Measurements from ENCODE around the gene CARMIL1. TPM values are rescaled to one million over a fixed set of nuclear protein-coding genes. Genes with fewer than 3 reads are reported as not detected.

The CARMIL1 gene
- polyA plus RNA-seq, 2 donors = 6.9 to 9.5 TPM

DNA sequence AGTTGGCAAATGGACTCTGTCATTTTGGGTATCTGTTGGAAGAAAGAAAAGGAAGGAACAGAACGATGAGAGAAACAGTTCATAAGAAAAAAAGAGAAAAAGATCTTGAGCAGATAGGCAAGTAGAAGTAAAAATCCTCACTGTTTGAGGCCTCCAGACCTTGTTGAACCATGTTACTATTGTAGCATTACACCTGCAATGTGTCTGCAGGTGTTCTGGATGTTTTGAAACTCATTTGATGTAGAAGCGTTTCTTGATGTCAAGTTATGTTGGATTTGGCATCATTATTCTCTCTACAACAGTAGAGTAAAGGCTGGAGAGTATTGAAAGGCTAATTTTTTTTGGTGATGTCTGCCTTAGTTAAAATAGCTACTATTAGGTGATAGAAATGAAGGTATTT lies 108.7 kb downstream of the CARMIL1 start:
- Histone ChIP-seq H3K4me1 (ENCODE audit: control insufficient read depth in 2 of 2, insufficient read depth in 2 of 2, low read length in 1 of 2) (no peaks in the 10 kb centered on the region), H3K9me3 (ENCODE audit: control insufficient read depth in 2 of 2, insufficient read depth in 1 of 2, low read depth in 1 of 2, low read length in 1 of 2) (no peaks in the 10 kb centered on the region), H3K4me3 (ENCODE audit: low read depth in 1 of 2, low read length in 2 of 2) (no peak overlapping the region), H3K27me3 (ENCODE audit: control insufficient read depth in 1 of 2, insufficient read depth in 2 of 2, low read length in 2 of 2) (no peaks in the 10 kb centered on the region), H3K36me3 (ENCODE audit: control insufficient read depth in 2 of 2, insufficient read depth in 2 of 2, low read length in 1 of 2) (no peaks in the 10 kb centered on the region), H3K27ac (ENCODE audit: low read depth in 2 of 2, low read length in 1 of 2) (no peak overlapping the region)
- 68 to 78% methylated on average over 2 of the region's 2 CpGs for WGBS, 2 donors

DNA sequence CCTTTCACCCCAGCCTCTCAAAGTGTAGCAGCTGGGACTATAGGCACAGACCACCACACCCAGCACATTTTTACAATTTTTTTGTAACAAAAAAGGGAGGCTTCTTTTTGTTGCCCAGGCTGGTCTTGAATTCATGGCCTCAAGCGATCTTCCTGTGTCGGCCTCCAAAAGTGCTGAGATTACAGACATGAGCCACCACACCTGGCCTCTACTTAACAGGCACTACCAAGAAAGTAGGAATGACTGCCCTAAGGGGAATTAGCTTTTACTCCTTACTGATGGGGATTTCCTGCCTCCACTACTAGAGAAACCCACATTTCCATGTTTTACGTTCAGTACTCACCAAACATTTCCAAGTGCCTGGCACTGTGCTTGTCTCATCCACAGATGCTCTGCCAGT lies 109.6 kb downstream of the CARMIL1 start:
- no peak overlapping the region for H3K4me3 ChIP-seq (ENCODE audit: low read depth in 1 of 2, low read length in 2 of 2)
- H3K27ac ChIP-seq (ENCODE audit: low read depth in 2 of 2, low read length in 1 of 2) = no peak overlapping the region
- H3K4me1 ChIP-seq (ENCODE audit: control insufficient read depth in 2 of 2, insufficient read depth in 2 of 2, low read length in 1 of 2) = no peaks in the 10 kb centered on the region
- H3K36me3 ChIP-seq (ENCODE audit: control insufficient read depth in 2 of 2, insufficient read depth in 2 of 2, low read length in 1 of 2) = no peaks in the 10 kb centered on the region
- no peaks in the 10 kb centered on the region for H3K27me3 ChIP-seq (ENCODE audit: control insufficient read depth in 1 of 2, insufficient read depth in 2 of 2, low read length in 2 of 2)
- WGBS, 2 donors = 70 to 81% methylated on average over 3 of the region's 3 CpGs
- H3K9me3 ChIP-seq (ENCODE audit: control insufficient read depth in 2 of 2, insufficient read depth in 1 of 2, low read depth in 1 of 2, low read length in 1 of 2) = no peaks in the 10 kb centered on the region

DNA sequence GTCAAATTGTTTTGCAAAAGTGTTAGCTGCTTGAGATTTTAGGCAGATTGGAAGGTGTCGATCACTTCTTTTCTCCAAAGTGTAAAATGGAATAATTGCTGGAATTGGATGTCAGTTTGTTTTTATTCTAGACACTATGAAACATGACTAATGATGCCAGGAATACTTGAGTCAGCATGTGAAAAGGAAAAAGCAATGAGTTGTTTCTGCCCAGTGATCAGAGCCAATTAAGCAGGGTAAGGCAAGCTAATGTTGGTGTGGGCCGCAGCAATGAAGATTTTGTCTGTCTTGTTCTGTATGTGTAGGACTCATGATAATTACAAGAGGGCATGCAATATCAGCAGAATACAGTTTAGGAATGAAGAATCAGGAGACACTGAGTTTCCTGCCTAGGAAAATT lies 110.3 kb downstream of the CARMIL1 start:
- H3K27me3 ChIP-seq (ENCODE audit: control insufficient read depth in 1 of 2, insufficient read depth in 2 of 2, low read length in 2 of 2) = no peaks in the 10 kb centered on the region
- H3K4me3 ChIP-seq (ENCODE audit: low read depth in 1 of 2, low read length in 2 of 2) = no peak overlapping the region
- H3K27ac ChIP-seq (ENCODE audit: low read depth in 2 of 2, low read length in 1 of 2) = no peak overlapping the region
- H3K4me1 ChIP-seq (ENCODE audit: control insufficient read depth in 2 of 2, insufficient read depth in 2 of 2, low read length in 1 of 2) = no peaks in the 10 kb centered on the region
- no peaks in the 10 kb centered on the region for H3K9me3 ChIP-seq (ENCODE audit: control insufficient read depth in 2 of 2, insufficient read depth in 1 of 2, low read depth in 1 of 2, low read length in 1 of 2)
- no peaks in the 10 kb centered on the region for H3K36me3 ChIP-seq (ENCODE audit: control insufficient read depth in 2 of 2, insufficient read depth in 2 of 2, low read length in 1 of 2)
- 37 to 53% methylated on average over 2 of the region's 2 CpGs for WGBS, 2 donors

DNA sequence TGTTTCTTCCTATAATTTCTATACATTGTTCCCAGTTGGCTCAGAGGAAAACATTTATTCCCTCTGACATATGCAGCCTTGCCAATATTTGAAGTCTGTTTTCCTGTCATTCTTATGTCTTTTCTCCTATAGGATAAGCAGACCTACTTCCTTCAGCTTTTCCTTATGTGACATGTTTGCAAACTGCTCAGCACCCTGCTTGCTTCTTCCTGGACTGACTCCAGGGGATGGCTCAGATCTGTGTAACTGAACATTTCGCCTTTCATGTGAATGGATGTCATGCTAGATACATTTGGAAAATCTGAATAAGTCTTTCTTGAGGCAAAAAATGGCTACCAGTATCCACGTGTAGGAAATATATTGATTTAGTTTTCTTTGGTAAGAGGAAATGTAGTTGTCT lies 113.2 kb downstream of the CARMIL1 start:
- Histone ChIP-seq H3K36me3 (ENCODE audit: control insufficient read depth in 2 of 2, insufficient read depth in 2 of 2, low read length in 1 of 2) (no peaks in the 10 kb centered on the region), H3K4me3 (ENCODE audit: low read depth in 1 of 2, low read length in 2 of 2) (no peak overlapping the region), H3K27me3 (ENCODE audit: control insufficient read depth in 1 of 2, insufficient read depth in 2 of 2, low read length in 2 of 2) (no peaks in the 10 kb centered on the region), H3K4me1 (ENCODE audit: control insufficient read depth in 2 of 2, insufficient read depth in 2 of 2, low read length in 1 of 2) (no peaks in the 10 kb centered on the region), H3K9me3 (ENCODE audit: control insufficient read depth in 2 of 2, insufficient read depth in 1 of 2, low read depth in 1 of 2, low read length in 1 of 2) (no peaks in the 10 kb centered on the region), H3K27ac (ENCODE audit: low read depth in 2 of 2, low read length in 1 of 2) (no peak overlapping the region)
- WGBS, 2 donors = 62 to 65% methylated on average over 2 of the region's 2 CpGs

DNA sequence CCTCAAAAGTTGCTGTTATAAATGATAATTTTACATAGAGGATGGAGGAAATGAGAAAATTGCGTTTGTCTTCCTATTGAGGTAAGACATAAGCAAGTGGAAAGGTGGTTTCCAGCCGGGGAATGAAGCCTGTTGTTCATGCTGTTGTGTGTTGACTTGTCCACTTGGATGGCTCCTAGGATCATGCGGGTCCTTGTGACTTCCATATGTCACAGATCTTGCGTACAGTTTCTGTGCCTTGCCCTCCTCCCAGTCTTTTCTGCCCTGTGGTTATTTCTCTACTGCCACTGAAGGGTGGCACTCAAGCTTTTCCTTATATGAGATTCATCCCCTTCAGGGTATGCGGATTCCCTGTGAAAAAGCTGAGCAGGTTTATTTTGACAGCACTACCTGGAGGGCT lies 116.6 kb downstream of the CARMIL1 start:
- Histone ChIP-seq H3K27ac (ENCODE audit: low read depth in 2 of 2, low read length in 1 of 2) (no peak overlapping the region), H3K4me3 (ENCODE audit: low read depth in 1 of 2, low read length in 2 of 2) (no peak overlapping the region), H3K4me1 (ENCODE audit: control insufficient read depth in 2 of 2, insufficient read depth in 2 of 2, low read length in 1 of 2) (no peaks in the 10 kb centered on the region), H3K27me3 (ENCODE audit: control insufficient read depth in 1 of 2, insufficient read depth in 2 of 2, low read length in 2 of 2) (no peaks in the 10 kb centered on the region), H3K36me3 (ENCODE audit: control insufficient read depth in 2 of 2, insufficient read depth in 2 of 2, low read length in 1 of 2) (no peaks in the 10 kb centered on the region), H3K9me3 (ENCODE audit: control insufficient read depth in 2 of 2, insufficient read depth in 1 of 2, low read depth in 1 of 2, low read length in 1 of 2) (no peaks in the 10 kb centered on the region)
- WGBS, 2 donors = 74 to 88% methylated on average over 5 of the region's 5 CpGs

DNA sequence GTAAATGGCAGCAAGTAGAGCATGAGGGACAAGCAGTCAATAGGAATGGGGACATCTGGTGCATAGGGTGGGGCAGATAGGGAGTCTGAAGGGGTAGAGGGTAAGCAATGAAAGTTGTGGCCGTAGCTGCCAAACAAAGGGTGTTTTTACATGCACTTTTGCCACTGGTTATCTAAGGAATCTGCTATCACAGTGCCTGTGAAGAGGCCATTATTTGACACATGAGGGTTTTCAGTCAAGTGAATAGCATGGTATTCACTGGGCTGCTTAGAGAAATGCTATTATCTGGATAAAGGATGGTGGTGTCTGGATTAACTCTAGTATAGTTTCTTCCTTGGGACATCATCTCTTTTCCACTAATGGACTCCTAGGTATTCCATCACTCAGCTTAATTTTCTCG lies 118.2 kb downstream of the CARMIL1 start:
- Histone ChIP-seq H3K4me1 (ENCODE audit: control insufficient read depth in 2 of 2, insufficient read depth in 2 of 2, low read length in 1 of 2) (no peaks in the 10 kb centered on the region), H3K9me3 (ENCODE audit: control insufficient read depth in 2 of 2, insufficient read depth in 1 of 2, low read depth in 1 of 2, low read length in 1 of 2) (no peaks in the 10 kb centered on the region), H3K4me3 (ENCODE audit: low read depth in 1 of 2, low read length in 2 of 2) (no peak overlapping the region), H3K27me3 (ENCODE audit: control insufficient read depth in 1 of 2, insufficient read depth in 2 of 2, low read length in 2 of 2) (no peaks in the 10 kb centered on the region), H3K27ac (ENCODE audit: low read depth in 2 of 2, low read length in 1 of 2) (no peak overlapping the region), H3K36me3 (ENCODE audit: control insufficient read depth in 2 of 2, insufficient read depth in 2 of 2, low read length in 1 of 2) (no peaks in the 10 kb centered on the region)
- 90 to 93% methylated on average over 2 of the region's 2 CpGs for whole genome bisulfite sequencing, 2 donors

DNA sequence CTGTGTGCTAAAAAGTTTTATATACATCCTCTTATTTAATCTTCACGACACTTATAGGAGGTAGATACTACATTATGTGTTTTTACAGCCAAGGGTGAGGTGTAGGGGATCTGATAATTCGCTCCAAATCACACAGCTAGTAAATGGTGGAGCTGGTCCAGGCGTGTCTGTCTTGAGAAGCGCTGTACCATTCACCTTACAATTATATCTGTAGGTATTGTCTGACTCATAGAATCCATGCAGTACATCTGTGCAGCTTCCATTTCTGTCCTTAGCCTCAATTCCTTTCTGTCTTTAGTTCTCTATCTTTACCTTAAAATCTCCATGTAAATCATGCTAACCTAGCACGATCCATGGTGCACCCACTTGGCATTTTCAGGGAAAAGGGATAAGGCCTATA lies 120.7 kb downstream of the CARMIL1 start:
- Histone ChIP-seq H3K27ac (ENCODE audit: low read depth in 2 of 2, low read length in 1 of 2) (no peak overlapping the region), H3K9me3 (ENCODE audit: control insufficient read depth in 2 of 2, insufficient read depth in 1 of 2, low read depth in 1 of 2, low read length in 1 of 2) (no peaks in the 10 kb centered on the region), H3K27me3 (ENCODE audit: control insufficient read depth in 1 of 2, insufficient read depth in 2 of 2, low read length in 2 of 2) (no peaks in the 10 kb centered on the region), H3K36me3 (ENCODE audit: control insufficient read depth in 2 of 2, insufficient read depth in 2 of 2, low read length in 1 of 2) (no peaks in the 10 kb centered on the region), H3K4me1 (ENCODE audit: control insufficient read depth in 2 of 2, insufficient read depth in 2 of 2, low read length in 1 of 2) (no peaks in the 10 kb centered on the region), H3K4me3 (ENCODE audit: low read depth in 1 of 2, low read length in 2 of 2) (no peak overlapping the region)
- WGBS, 2 donors = 80 to 91% methylated on average over 5 of the region's 5 CpGs

DNA sequence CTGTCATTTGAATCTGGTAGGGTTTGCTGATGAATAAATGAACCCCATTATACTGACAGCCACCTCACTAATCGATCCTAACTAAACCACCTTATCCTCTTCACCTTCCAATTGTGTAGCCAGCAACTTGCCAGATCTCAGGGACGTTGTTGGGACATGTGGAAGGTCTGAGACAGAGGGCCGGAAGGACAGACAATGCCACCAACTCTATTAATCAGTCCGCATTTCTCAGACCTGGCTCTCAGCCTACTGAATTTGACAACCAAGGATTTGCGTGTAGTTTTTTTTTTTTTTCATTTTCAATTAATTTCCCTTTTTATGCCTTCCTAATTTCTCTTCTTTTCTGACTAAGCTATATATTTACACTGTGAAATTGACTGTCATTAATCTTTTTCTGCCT lies 122.5 kb downstream of the CARMIL1 start:
- H3K4me1 ChIP-seq (ENCODE audit: control insufficient read depth in 2 of 2, insufficient read depth in 2 of 2, low read length in 1 of 2) = no peaks in the 10 kb centered on the region
- no peaks in the 10 kb centered on the region for H3K9me3 ChIP-seq (ENCODE audit: control insufficient read depth in 2 of 2, insufficient read depth in 1 of 2, low read depth in 1 of 2, low read length in 1 of 2)
- 47 to 54% methylated on average over 5 of the region's 5 CpGs for WGBS, 2 donors
- no peaks in the 10 kb centered on the region for H3K36me3 ChIP-seq (ENCODE audit: control insufficient read depth in 2 of 2, insufficient read depth in 2 of 2, low read length in 1 of 2)
- H3K4me3 ChIP-seq (ENCODE audit: low read depth in 1 of 2, low read length in 2 of 2) = no peak overlapping the region
- no peak overlapping the region for H3K27ac ChIP-seq (ENCODE audit: low read depth in 2 of 2, low read length in 1 of 2)
- no peaks in the 10 kb centered on the region for H3K27me3 ChIP-seq (ENCODE audit: control insufficient read depth in 1 of 2, insufficient read depth in 2 of 2, low read length in 2 of 2)

DNA sequence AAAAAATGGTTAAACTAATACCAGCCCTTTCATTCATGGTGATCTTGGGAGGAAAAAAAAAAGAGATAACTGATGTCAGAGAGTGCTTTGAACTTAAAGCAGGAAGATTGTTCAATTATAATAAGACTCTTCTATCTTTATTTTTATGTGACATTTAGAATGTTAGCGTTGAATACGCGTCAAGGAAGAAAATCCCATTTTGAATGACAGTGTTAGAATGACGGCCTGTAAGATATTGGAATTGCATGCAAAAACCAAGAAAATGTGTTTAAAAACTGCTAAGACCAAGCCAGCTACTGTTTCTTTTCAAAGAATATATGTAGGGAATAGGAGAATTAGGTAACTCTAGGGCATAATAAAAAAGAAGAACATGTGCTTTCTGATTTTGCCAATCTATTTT lies 123.0 kb downstream of the CARMIL1 start:
- Histone ChIP-seq H3K27ac (ENCODE audit: low read depth in 2 of 2, low read length in 1 of 2) (no peak overlapping the region), H3K9me3 (ENCODE audit: control insufficient read depth in 2 of 2, insufficient read depth in 1 of 2, low read depth in 1 of 2, low read length in 1 of 2) (no peaks in the 10 kb centered on the region), H3K4me3 (ENCODE audit: low read depth in 1 of 2, low read length in 2 of 2) (no peak overlapping the region), H3K27me3 (ENCODE audit: control insufficient read depth in 1 of 2, insufficient read depth in 2 of 2, low read length in 2 of 2) (no peaks in the 10 kb centered on the region), H3K4me1 (ENCODE audit: control insufficient read depth in 2 of 2, insufficient read depth in 2 of 2, low read length in 1 of 2) (no peaks in the 10 kb centered on the region), H3K36me3 (ENCODE audit: control insufficient read depth in 2 of 2, insufficient read depth in 2 of 2, low read length in 1 of 2) (no peaks in the 10 kb centered on the region)
- WGBS, 2 donors = 81 to 97% methylated on average over 4 of the region's 4 CpGs

DNA sequence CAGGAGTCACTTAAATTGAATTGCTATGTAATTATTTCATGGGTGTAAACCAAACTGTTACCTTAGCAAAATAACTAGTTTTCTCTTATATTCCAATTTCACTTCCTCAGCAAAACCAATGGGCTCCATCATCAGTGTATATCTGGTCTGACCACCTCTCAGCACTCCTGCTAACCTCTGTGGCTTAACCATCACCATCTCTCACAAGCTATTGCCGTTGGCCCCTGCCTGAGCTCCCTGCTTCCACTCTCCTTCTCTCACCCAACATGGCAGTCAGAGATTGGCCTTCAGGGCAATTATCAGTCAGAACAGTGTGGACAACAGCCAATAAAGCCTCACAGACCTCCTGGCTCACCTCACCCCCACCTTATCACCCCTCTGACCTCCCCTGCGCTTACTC lies 124.0 kb downstream of the CARMIL1 start:
- Histone ChIP-seq H3K4me1 (ENCODE audit: control insufficient read depth in 2 of 2, insufficient read depth in 2 of 2, low read length in 1 of 2) (no peaks in the 10 kb centered on the region), H3K36me3 (ENCODE audit: control insufficient read depth in 2 of 2, insufficient read depth in 2 of 2, low read length in 1 of 2) (no peaks in the 10 kb centered on the region), H3K9me3 (ENCODE audit: control insufficient read depth in 2 of 2, insufficient read depth in 1 of 2, low read depth in 1 of 2, low read length in 1 of 2) (no peaks in the 10 kb centered on the region), H3K27ac (ENCODE audit: low read depth in 2 of 2, low read length in 1 of 2) (no peak overlapping the region), H3K4me3 (ENCODE audit: low read depth in 1 of 2, low read length in 2 of 2) (no peak overlapping the region), H3K27me3 (ENCODE audit: control insufficient read depth in 1 of 2, insufficient read depth in 2 of 2, low read length in 2 of 2) (no peaks in the 10 kb centered on the region)
- 92 to 94% methylated on average over 2 of the region's 2 CpGs for WGBS, 2 donors

All from esophagus (tissue), 2 donors.